Kidney epithelial cell (primary cell): Measurements from ENCODE around the gene APBB2. TPM values are rescaled to one million over a fixed set of nuclear protein-coding genes. Genes with fewer than 3 reads are reported as not detected.

Source experiments
- DNase-seq: peaks from one replicate; pipeline ENCODE4 v3.0.0-alpha.2; 2010; ENCODE audit warnings: low read depth
- H3K27me3 ChIP-seq: 2 replicates; pipeline ENCODE4 v1.6.0; 2011; ENCODE audit warnings: low read length; ENCODE audit not compliant: control insufficient read depth, insufficient read depth
- H3K36me3 ChIP-seq: 2 replicates; pipeline ENCODE4 v1.5.1; 2011; ENCODE audit warnings: low read length; ENCODE audit not compliant: control insufficient read depth, insufficient read depth
- H3K4me3 ChIP-seq: 2 replicates; pipeline ENCODE4 v1.5.1; 2011; ENCODE audit warnings: low read depth, mild to moderate bottlenecking, control low read depth, low read length
- CTCF ChIP-seq: IDR thresholded peaks from 2 replicates; pipeline ENCODE4 v1.5.1; 2011; ENCODE audit warnings: mild to moderate bottlenecking, moderate library complexity, low read length, control low read depth, inconsistent platforms; ENCODE audit not compliant: insufficient read depth, poor library complexity, severe bottlenecking
- total RNA-seq: library from RNA; depleted of rRNA; stranded (reverse); fragments of >200 nt; gene quantifications from 2 replicates; pipeline ENCODE4 v1.2.3, GENCODE V29; 2015

The APBB2 gene
- total RNA-seq, 1 donor from 2014 or later = 52.0 TPM

- no peaks in the 10 kb centered on the region for H3K27me3 ChIP-seq
- H3K36me3 ChIP-seq = no peaks in the 10 kb centered on the region
- no peak overlapping the region for H3K4me3 ChIP-seq
- DNase-seq = no peak
- TF ChIP-seq CTCF = no peak
These were observed 14.6 kb downstream of the APBB2 start for GRCh38 chr4:41199788-41200187.

DNA sequence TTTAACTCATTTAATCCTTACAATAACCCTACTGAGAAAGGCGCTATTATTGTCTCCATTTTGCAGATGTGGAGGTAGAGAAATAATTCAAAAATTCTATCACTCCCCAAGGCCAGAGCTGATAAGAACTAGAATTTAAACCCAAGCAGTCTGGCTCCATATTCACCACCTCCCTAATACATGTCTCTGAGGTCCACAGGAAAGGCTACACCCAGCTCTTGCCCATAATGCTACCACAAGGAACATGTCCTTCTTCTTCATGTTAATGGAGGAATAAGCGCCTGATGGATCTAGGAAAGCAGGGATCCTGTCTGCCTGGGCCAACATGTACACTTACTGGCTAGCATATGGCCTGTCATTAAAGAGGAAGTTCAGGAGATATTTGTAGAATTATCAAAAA, 16.3 kb downstream of the APBB2 start:
- DNase-seq = no peak
- no peak overlapping the region for H3K4me3 ChIP-seq
- TF ChIP-seq CTCF = no peak
- H3K36me3 ChIP-seq = no peaks in the 10 kb centered on the region
- H3K27me3 ChIP-seq = no peaks in the 10 kb centered on the region

- no peak for TF ChIP-seq CTCF
- Histone ChIP-seq H3K27me3 (no peaks in the 10 kb centered on the region), H3K36me3 (no peaks in the 10 kb centered on the region), H3K4me3 (no peak overlapping the region)
- DNase-seq = no peak
These were observed 16.8 kb downstream of the APBB2 start for GRCh38 chr4:41197495-41197894.

DNA sequence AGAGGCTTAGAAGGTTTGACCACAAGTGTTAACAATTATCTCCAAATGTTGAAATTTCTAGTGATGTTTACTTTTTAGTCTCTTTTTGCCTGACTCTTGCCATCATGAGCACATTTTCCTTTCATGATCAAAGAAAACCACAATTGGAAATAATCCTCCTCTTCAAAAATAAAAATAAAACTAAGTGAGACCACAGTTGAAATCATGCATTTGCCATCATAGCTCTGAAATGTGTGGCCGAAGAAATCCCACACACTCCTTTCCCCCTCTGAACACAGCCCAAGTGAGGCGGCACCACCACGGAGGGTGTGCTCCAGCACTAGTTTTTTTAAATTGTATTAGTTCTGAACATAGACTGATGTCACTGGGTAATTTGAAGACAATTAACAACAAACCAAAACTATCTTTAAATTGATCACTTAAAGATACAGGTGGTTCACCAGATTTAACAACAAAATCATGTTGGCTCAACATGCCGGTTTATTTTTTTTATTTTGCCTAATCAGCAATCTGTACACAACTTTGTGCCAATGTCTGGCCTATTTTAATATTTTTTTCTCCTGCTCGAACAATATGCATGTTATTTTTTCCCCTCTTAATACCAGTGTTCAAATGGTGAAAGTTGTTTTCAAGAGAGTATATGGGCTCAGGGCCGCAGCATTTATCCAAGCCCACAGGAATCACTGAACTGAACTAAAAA, 17.6 kb downstream of the APBB2 start:
- TF ChIP-seq CTCF = no peak
- Histone ChIP-seq H3K4me3 (no peak overlapping the region), H3K36me3 (no peaks in the 10 kb centered on the region), H3K27me3 (no peaks in the 10 kb centered on the region)
- DNase-seq = no peak

DNA sequence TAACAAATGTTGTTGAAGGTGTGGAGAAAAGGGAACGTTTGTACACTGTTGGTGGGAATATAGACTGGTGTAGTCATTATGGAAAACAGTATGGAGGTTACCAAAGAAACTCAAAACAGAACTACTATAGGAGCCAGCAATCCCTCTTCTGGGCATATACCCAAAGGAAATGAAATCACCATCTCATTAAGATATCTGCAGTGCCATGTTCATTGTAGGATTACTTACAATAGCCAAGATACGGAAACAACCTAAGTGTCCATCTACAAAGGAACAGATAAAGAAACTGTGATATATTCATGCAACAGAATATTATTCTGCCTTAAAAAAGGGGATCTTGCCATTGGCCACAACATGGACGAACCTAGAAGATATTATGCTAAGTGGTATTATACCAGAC, 22.2 kb downstream of the APBB2 start:
- no peak for DNase-seq
- Histone ChIP-seq H3K4me3 (no peak overlapping the region), H3K36me3 (no peaks in the 10 kb centered on the region), H3K27me3 (no peaks in the 10 kb centered on the region)
- no peak for TF ChIP-seq CTCF

GRCh38 chr4:41189666-41190065, 24.7 kb downstream of the APBB2 start:
- TF ChIP-seq CTCF = no peak
- Histone ChIP-seq H3K27me3 (no peaks in the 10 kb centered on the region), H3K4me3 (no peak overlapping the region), H3K36me3 (no peaks in the 10 kb centered on the region)
- DNase-seq = no peak
